LNCaP clone FGC (cell line): ENCODE results near the gene RGS2.

ENCODE experiments used
- DNase-seq: peaks from one replicate; pipeline ENCODE4 v3.0.0-alpha.2; 2011; ENCODE audit warnings: low read depth
- H3K4me3 ChIP-seq: 2 replicates; pipeline ENCODE4 v1.5.1; 2011; ENCODE audit warnings: mild to moderate bottlenecking, low read depth, low read length, control low read depth
- TF ChIP-seq, protein P1 (sequence below): IDR thresholded peaks from 2 replicates; pipeline ENCODE4 v1.5.1; 2012; ENCODE audit warnings: mild to moderate bottlenecking; ENCODE audit not compliant: control insufficient read depth, insufficient read depth; ENCODE audit errors: extremely low read depth

RGS2 gene, protein sequence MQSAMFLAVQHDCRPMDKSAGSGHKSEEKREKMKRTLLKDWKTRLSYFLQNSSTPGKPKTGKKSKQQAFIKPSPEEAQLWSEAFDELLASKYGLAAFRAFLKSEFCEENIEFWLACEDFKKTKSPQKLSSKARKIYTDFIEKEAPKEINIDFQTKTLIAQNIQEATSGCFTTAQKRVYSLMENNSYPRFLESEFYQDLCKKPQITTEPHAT

DNA sequence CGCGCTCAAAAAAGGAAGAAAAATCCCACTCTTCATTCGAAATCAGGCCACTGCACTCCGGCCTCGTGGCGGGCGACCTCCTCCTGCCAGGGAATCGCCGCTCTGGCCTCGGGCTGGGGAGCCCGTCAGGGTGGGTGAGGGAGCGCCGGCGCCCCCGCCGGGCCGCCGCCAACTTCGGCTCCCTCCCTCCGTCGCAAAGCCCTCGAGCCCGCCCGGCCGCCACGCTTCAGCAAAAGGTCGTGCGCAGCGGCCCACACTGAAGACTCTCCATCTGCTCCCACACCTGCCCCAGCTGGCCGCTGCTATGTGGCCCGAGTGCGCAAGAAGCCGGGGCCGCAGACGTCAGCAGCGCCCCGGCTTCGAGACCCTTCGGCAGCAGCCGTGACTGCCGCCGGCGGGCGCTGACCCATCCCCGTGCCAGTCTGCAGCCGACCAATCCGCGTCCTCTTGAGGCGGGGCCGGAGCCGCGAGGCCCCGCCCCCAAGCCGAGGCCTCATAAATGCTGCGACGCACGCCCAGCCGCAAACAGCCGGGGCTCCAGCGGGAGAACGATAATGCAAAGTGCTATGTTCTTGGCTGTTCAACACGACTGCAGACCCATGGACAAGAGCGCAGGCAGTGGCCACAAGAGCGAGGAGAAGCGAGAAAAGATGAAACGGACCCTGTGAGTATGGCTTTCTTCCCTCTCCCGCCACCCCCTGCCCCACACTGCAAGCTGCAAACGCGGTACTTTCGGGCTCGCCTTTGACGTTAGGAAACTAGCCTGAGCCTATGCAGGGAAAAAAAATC lies at the start of gene RGS2:
TSS of gene RGS2 (plus strand) at position 522 of the 789 bp plus-strand sequence. CDS start at position 555, 33 bp downstream.
- TF ChIP-seq, protein P1, sequence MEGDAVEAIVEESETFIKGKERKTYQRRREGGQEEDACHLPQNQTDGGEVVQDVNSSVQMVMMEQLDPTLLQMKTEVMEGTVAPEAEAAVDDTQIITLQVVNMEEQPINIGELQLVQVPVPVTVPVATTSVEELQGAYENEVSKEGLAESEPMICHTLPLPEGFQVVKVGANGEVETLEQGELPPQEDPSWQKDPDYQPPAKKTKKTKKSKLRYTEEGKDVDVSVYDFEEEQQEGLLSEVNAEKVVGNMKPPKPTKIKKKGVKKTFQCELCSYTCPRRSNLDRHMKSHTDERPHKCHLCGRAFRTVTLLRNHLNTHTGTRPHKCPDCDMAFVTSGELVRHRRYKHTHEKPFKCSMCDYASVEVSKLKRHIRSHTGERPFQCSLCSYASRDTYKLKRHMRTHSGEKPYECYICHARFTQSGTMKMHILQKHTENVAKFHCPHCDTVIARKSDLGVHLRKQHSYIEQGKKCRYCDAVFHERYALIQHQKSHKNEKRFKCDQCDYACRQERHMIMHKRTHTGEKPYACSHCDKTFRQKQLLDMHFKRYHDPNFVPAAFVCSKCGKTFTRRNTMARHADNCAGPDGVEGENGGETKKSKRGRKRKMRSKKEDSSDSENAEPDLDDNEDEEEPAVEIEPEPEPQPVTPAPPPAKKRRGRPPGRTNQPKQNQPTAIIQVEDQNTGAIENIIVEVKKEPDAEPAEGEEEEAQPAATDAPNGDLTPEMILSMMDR = no peak
- no peak for DNase-seq
- H3K4me3 ChIP-seq = peak within 1 kb of the TSS; percentile 45

DNA sequence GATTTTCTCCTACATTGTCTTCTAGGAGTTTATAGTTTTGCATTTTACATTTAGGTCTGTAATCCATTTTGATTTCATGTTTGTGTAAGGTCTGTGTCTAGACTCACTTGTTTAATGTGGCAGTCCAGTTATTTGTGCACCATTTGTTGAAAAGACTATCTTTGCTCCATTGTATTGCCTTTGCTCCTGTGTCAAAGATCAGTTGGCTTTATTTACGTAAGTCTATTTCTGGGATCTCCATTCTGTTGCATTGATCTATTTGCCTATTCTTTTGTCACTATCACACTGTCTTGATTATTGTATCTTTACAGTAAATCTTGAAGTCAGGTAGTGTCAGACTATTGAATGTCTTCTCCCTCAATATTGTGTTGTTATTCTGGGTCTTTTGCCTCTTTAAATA lies 49.7 kb upstream of the RGS2 start:
- DNase-seq = no peak
- TF ChIP-seq, protein P1 = no peak
- no peak overlapping the region for H3K4me3 ChIP-seq

DNA sequence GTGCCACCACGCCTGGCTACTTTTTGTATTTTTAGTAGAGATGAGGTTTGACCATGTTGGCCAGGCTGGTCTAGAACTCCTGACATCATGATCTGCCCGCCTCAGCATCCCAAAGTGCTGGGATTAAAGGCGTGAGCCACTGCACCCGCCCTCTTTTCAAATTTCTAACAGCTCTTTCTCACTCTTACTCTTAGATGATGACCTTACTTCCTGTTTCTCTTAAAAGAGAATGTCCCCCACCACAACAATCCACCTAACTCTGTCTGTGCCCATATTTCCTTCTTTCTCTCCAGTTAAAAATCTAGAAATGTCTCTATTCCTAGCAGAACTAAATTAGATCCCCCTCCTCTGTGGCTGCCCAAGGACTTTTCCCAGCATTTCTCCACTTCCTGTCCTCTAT lies 46.6 kb upstream of the RGS2 start:
- TF ChIP-seq, protein P1 = no peak
- no peak for DNase-seq

DNA sequence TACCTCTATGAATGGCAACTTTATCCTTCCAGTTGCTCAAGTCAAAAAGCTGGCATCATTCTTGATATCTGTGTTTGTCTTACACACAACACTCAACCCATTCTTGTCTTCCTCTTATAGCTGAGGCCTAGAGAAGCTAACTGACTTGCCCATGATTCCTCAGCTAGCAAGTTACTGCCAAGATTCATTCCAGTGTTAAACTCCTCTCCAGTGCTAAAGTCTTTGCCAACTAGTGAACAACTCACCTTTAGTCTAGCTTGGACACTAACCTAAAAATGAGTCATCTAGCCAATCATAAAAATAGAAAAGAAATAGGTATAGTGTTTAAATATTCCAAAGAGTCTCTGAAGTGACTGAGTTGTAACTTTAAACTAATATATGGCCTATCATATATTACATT lies 45.6 kb upstream of the RGS2 start:
- TF ChIP-seq, protein P1 = no peak
- DNase-seq = no peak
- H3K4me3 ChIP-seq = no peak overlapping the region

More for the DNA sequence above, 46.6 kb upstream of the RGS2 start:
- no peak overlapping the region for H3K4me3 ChIP-seq

DNA sequence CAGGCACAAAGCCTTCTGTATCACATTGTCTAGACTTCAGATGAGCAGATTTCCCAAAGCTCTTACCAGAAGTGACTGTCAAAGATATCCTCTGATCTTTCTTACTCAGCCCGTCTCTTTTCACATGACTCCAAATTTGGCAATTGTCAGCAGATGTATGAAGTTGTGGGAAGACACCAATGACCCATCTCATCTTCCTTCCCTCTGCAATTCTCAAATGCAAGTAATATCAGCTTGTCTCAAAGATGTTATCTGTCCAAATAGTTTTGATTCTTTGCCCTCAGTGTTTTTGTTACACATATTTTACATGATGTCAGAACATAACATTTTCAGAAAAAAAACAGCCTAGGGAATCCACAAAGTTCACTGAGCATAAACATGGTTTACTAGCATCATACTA lies 45.1 kb upstream of the RGS2 start:
- H3K4me3 ChIP-seq = no peak overlapping the region
- DNase-seq = no peak

DNA sequence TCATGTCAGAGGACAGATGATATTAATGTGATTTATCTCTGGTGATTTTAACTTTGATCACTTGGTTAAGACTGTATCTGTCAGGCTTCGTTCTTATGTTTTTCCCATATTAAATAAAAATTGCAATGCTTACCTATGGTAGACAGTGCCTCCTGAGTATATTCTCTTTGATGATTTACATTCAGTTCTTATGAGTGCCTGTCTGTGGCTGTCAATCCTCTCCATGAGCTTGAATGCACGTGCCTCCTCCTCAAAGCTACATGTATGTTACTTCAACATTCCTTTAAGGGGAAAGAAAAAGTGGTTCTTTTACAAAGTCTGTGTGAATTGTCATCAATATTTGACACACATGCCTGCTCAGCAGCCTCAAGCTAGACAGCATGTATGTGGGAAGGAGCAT lies 44.2 kb upstream of the RGS2 start:
- no peak overlapping the region for H3K4me3 ChIP-seq
- no peak for DNase-seq
- TF ChIP-seq, protein P1 = no peak

More for the DNA sequence above, 45.1 kb upstream of the RGS2 start:
- TF ChIP-seq, protein P1 = no peak
